Neutrophil (primary cell): Measurements from ENCODE around the gene ITGA1.

ENCODE experiments used
- H3K27ac ChIP-seq: fragments of 200-600 bp; sonication (generic); 2 replicates; pipeline ENCODE4 v1.5.1; 2016; ENCODE audit warnings: mild to moderate bottlenecking, moderate library complexity
- H3K27me3 ChIP-seq: fragments of 200-600 bp; sonication (generic); 2 replicates; pipeline ENCODE4 v1.6.0; 2016; ENCODE audit warnings: mild to moderate bottlenecking
- H3K36me3 ChIP-seq: fragments of 200-600 bp; sonication (generic); 2 replicates; pipeline ENCODE4 v1.5.1; 2017
- H3K4me1 ChIP-seq, 2 experiments: fragments of 200-600 bp in 1 of 2; sonication (generic) in 1 of 2; 1 replicate in 1 of 2; 2 replicates in 1 of 2; pipeline versions ENCODE4 v1.5.1 to v1.6.1; 2013 to 2016; ENCODE audit warnings: low read depth in 1 of 2, low read length in 1 of 2, mild to moderate bottlenecking in 1 of 2, moderate library complexity in 1 of 2; ENCODE audit not compliant: control insufficient read depth in 1 of 2, insufficient read depth in 1 of 2
- H3K4me3 ChIP-seq, 2 experiments: fragments of 200-600 bp in 1 of 2; sonication (generic) in 1 of 2; 1 replicate in 1 of 2; 2 replicates in 1 of 2; pipeline ENCODE4 v1.5.1; 2013 to 2016; ENCODE audit warnings: low read depth in 1 of 2, low read length in 1 of 2, mild to moderate bottlenecking in 1 of 2, moderate library complexity in 1 of 2
- H3K9me3 ChIP-seq: fragments of 200-600 bp; sonication (generic); 2 replicates; pipeline ENCODE4 v1.5.1; 2016
- TF ChIP-seq, protein P1 (sequence below): fragments of 200-600 bp; sonication (generic); IDR thresholded peaks from 2 replicates; pipeline ENCODE4 v1.5.1; 2016; ENCODE audit warnings: antibody characterized with exemption

Gene ITGA1

DNA sequence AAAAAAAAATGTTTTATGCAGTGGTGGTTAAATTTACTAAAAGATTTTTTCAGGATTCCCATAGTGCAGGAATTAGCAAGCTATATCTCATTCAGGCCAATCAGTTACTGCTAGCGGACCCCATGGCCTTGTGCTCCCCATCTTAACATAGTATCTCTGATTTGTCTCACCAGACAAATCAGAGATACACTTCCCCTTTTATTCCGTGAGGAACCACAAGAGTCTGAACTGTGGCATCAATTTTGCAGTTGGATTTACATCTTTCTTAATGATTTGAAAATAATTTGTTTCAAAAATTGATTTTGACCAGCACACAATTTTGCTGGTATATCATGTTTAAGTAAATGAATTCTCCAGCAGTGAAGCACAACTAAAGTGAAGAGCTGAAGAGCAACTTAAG is 17.9 kb downstream of the ITGA1 start:
- no peaks in the 10 kb centered on the region for H3K27me3 ChIP-seq
- peak overlapping the region; percentile 81 for H3K27ac ChIP-seq
- H3K4me3 ChIP-seq, result peak overlapping the region; percentile 30 to 54
- peaks cover 85 to 97% of the 10 kb centered on the region in 2 experiments for H3K4me1 ChIP-seq
- no peaks in the 10 kb centered on the region for H3K36me3 ChIP-seq
- H3K9me3 ChIP-seq, result no peaks in the 10 kb centered on the region
- TF ChIP-seq, protein P1, sequence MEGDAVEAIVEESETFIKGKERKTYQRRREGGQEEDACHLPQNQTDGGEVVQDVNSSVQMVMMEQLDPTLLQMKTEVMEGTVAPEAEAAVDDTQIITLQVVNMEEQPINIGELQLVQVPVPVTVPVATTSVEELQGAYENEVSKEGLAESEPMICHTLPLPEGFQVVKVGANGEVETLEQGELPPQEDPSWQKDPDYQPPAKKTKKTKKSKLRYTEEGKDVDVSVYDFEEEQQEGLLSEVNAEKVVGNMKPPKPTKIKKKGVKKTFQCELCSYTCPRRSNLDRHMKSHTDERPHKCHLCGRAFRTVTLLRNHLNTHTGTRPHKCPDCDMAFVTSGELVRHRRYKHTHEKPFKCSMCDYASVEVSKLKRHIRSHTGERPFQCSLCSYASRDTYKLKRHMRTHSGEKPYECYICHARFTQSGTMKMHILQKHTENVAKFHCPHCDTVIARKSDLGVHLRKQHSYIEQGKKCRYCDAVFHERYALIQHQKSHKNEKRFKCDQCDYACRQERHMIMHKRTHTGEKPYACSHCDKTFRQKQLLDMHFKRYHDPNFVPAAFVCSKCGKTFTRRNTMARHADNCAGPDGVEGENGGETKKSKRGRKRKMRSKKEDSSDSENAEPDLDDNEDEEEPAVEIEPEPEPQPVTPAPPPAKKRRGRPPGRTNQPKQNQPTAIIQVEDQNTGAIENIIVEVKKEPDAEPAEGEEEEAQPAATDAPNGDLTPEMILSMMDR, result no peak

GRCh38 chr5:52807037-52807436 is 19.3 kb downstream of the ITGA1 start:
- Histone ChIP-seq H3K27ac (peak overlapping the region; percentile 81), H3K4me3 (no peak overlapping the region), H3K36me3 (no peaks in the 10 kb centered on the region), H3K4me1 (peaks cover 85 to 97% of the 10 kb centered on the region in 2 experiments), H3K9me3 (no peaks in the 10 kb centered on the region), H3K27me3 (no peaks in the 10 kb centered on the region)
- TF ChIP-seq, protein P1, result no peak

DNA sequence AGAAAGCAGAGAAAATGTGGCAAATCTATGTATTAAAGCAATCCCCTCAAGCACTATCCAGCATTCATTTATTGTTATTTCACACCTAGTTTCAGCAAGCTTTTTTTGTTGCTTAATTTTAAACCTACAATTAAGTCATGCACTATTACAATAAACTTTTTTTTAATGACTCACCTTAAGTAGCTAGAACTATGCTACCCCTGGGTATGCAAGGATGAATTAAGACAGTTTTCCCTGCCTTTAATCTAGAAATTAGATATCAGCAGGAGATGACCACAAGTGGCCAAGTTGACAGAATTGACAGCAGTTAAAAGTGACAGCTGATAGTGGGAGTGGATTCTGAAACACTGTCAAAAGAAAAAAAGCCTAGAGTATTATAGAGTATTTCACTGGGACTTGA is 20.0 kb downstream of the ITGA1 start:
- no peak overlapping the region for H3K4me3 ChIP-seq
- no peaks in the 10 kb centered on the region for H3K27me3 ChIP-seq
- peaks cover 82 to 96% of the 10 kb centered on the region in 2 experiments for H3K4me1 ChIP-seq
- H3K36me3 ChIP-seq, result no peaks in the 10 kb centered on the region
- H3K27ac ChIP-seq, result no peak overlapping the region
- H3K9me3 ChIP-seq, result no peaks in the 10 kb centered on the region
- TF ChIP-seq, protein P1, result no peak

DNA sequence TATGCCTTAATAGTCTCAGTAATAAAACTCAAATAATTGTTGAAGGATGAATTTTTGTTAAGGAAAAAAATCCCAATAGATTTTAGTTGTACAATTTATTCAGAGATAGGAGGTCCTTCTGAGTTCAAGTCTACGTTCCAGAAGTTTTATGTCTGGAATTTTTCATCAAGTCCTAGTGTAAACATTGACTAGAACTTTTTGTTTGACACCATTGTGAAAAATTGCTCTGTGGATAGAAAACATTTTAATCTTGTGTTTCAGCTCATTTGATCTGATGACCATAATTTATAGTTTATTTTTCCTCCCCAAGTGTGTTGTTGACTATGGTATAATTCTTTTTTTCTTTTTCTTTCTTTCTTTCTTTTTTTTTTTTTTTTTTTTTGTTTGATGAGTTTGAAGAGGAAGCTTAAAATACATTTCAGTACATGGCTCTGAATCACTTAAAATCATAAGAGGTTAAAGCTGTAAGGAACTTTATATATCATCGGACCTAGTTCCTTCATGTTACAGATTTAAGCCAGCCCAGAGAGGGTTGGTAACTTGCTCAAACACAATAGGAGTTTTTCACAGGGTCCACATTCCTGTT is 20.7 kb downstream of the ITGA1 start:
- peaks cover 76 to 89% of the 10 kb centered on the region in 2 experiments for H3K4me1 ChIP-seq
- no peak overlapping the region for H3K4me3 ChIP-seq
- H3K9me3 ChIP-seq, result no peaks in the 10 kb centered on the region
- no peaks in the 10 kb centered on the region for H3K27me3 ChIP-seq
- no peaks in the 10 kb centered on the region for H3K36me3 ChIP-seq
- peak overlapping the region; percentile 94 for H3K27ac ChIP-seq
- TF ChIP-seq, protein P1, result no peak

- Histone ChIP-seq H3K27me3 (no peaks in the 10 kb centered on the region), H3K9me3 (no peaks in the 10 kb centered on the region), H3K4me3 (peak overlapping the region; percentile 23 to 44), H3K4me1 (peaks cover 65 to 83% of the 10 kb centered on the region in 2 experiments), H3K27ac (peak overlapping the region; percentile 94), H3K36me3 (no peaks in the 10 kb centered on the region)
- TF ChIP-seq, protein P1, result no peak
Measured at GRCh38 chr5:52809884-52810283, 22.2 kb downstream of the ITGA1 start.
